Hindlimb muscle (tissue), 1 donor: ENCODE data around the gene HIRA. TPM values are rescaled to one million over a fixed set of nuclear protein-coding genes. Genes with fewer than 3 reads are reported as not detected.

Experiments
- DNase-seq: peaks from one replicate; pipeline ENCODE4 v3.0.0-alpha.2; 2013
- polyA plus RNA-seq: library from polyadenylated mRNA; unstranded; fragments of 120-200 nt; gene quantifications from one replicate; pipeline ENCODE4 v1.2.1, GENCODE V29; 2013; ENCODE audit not compliant: insufficient read length

HIRA gene, protein sequence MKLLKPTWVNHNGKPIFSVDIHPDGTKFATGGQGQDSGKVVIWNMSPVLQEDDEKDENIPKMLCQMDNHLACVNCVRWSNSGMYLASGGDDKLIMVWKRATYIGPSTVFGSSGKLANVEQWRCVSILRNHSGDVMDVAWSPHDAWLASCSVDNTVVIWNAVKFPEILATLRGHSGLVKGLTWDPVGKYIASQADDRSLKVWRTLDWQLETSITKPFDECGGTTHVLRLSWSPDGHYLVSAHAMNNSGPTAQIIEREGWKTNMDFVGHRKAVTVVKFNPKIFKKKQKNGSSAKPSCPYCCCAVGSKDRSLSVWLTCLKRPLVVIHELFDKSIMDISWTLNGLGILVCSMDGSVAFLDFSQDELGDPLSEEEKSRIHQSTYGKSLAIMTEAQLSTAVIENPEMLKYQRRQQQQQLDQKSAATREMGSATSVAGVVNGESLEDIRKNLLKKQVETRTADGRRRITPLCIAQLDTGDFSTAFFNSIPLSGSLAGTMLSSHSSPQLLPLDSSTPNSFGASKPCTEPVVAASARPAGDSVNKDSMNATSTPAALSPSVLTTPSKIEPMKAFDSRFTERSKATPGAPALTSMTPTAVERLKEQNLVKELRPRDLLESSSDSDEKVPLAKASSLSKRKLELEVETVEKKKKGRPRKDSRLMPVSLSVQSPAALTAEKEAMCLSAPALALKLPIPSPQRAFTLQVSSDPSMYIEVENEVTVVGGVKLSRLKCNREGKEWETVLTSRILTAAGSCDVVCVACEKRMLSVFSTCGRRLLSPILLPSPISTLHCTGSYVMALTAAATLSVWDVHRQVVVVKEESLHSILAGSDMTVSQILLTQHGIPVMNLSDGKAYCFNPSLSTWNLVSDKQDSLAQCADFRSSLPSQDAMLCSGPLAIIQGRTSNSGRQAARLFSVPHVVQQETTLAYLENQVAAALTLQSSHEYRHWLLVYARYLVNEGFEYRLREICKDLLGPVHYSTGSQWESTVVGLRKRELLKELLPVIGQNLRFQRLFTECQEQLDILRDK
- polyA plus RNA-seq, result 20.2 TPM

GRCh38 chr22:19431649-19432132 lies at the start of gene HIRA:
HIRA (minus strand) TSS chr22:19431733; CDS start chr22:19431476, 257 bp downstream.
- DNase-seq, result peak; percentile 86

- DNase-seq, result no peak
Measured at GRCh38 chr22:19480789-19481188, 49.3 kb upstream of the HIRA start.

DNA sequence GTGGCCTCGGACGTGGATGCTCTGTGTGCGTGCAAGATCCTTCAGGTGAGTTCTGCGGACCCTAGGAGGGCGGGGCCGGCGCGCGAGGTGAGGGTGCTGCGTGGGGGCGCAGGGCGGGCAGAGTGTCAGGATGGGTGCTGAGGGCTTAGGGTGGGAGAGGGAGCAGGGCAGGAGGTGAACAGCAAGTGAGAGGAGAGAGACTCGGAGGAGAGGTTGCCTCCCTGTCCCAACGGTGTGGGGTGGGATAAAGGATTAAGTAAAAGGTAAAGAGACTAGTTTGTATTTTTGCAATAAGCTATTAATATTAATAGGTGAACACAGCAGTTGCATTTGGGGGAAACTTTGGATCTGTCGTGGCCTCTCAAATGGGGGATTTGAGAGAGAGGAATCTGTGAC lies 48.6 kb upstream of the HIRA start:
- DNase-seq, result no peak

DNA sequence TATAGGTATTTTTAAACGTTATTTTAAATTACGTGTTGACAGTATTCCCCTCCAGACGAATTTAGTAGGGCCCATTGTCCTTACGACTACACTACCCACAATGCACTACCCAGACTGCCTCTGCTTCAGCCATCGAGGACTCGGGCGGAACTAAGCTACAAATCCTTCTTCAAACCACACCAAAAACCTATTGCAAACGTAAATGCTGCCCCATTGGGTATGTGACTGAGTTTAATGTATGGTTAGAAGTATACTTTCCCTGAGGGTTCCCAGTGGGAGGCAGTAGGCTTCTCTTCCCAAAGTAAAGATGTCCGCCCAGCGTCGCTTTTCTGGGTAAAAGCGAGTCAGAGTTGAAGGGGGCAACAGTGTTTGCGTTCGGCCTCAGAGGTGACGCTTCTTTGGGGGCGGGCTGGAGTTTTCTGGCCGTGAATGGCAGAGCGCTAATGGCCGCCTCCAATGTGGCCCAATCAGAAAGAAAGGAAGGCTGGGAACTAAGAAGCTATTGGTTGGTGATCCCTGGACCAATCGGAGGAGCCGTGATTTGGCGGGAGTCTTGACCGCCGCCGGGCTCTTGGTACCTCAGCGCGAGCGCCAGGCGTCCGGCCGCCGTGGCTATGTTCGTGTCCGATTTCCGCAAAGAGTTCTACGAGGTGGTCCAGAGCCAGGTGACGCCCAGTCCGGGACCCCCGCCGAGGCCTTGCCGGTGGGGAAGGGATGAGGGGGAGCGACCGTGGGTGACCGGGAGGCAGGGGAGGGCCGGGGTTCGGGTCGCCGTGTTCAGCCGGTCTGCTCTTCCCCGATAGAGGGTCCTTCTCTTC lies 48.0 kb upstream of the HIRA start, which contains the start of gene CDC45:
Gene CDC45 (plus strand): TSS at position 566 of the 818 bp plus-strand sequence. CDS start 49 bp downstream, at position 615.
- DNase-seq, result peak; percentile 98

DNA sequence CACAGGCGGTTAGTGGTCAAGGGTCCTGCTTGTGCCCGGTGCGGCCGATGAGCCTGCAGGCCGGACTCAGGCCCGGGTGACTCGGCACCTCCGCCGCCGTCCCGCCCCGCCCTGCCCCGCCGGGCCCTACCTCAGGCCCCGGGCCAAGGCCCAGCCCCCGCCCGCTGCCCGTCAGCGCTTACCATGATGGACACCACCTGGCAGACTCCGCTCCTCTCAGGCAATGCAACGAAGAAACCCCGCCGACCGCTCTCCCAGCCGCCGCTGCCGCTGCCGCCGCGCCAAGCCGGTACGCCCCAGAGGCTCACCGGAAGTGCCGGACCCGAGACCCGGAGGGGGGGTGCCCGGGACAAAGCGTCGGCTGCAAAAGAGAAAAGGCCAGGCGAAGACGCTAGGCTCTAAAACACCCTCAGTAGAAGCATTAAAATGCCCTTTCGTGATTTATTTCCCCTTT lies 47.4 kb upstream of the HIRA start, which contains the start of gene UFD1:
Gene UFD1 (minus strand): TSS at position 293 of the 454 bp plus-strand sequence. CDS start 108 bp downstream, at position 185.
- no peak for DNase-seq

DNA sequence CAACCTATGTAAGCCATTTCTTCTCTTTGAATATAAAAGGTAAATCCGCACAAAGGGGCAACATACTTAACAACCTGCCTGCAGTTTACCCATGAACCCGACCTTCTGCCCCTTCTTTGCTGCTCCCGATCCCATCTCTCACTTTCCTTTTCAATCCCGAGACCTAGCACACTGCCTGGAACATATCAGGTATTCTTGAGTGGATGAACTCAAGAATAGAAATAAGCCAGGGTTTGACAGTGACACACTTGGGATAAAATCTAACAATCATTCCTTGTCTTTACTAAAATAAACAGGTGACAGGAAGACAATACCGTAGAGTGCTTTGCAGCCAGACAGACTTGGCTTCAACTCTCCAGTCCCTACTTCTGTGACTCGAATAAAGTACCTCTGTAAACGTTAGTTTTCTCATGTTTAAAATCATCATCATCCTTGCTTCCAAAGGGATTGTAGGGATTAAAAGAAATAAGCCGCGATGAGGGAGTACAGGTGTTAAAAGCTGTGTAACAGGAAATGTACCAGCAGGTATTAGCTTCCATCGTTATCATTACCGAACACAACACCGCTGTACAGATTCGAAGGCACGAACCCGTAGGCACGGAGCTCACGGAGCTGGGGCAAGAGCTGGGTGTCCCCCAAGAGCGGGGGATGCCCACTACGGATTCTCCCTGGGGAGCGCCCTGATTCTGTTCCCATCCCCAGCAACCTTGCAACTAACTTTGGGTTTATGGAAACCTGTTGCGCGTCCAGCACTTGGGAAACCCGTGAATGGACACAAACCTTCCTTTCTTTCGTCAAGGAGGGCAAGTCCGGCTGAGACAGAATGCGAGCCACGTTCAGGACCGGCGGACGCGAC lies 46.7 kb upstream of the HIRA start:
- no peak for DNase-seq

DNA sequence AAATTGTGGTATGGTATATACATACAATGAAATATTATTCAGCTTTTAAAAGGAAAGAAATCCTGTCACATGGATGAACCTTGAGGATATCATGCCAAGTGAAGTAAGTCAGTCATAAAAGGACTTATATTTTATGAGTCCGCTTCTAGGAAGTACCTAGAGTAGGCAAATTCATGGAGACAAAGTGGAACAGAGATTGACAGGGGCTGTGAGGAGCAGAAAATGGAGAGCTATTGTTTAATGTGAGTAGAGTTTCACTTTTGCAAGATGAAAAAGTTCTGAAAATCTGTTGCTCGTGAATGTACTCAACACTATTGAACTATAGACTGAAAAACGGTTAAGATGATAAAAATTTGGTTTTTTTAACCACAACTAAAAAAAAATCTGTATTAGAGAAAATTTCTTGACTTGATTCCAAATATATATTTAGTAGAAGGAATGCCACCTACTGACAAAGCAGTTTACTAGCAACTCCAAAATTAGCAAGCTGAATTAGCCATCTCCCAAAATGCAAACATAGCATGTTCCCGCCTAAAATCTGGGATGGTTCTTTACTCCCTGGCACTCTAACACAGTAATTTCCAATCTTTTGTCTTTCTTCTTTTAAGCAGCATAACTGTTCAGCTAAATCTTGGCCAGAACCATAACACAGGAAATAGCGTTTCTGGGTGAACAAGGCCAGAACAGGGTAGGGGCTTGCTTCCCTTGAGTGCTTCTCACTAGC lies 46.0 kb upstream of the HIRA start:
- DNase-seq, result no peak

GRCh38 chr22:19476023-19476422 lies 44.5 kb upstream of the HIRA start:
- DNase-seq, result no peak

GRCh38 chr22:19473578-19473977 lies 42.0 kb upstream of the HIRA start:
- no peak for DNase-seq

DNA sequence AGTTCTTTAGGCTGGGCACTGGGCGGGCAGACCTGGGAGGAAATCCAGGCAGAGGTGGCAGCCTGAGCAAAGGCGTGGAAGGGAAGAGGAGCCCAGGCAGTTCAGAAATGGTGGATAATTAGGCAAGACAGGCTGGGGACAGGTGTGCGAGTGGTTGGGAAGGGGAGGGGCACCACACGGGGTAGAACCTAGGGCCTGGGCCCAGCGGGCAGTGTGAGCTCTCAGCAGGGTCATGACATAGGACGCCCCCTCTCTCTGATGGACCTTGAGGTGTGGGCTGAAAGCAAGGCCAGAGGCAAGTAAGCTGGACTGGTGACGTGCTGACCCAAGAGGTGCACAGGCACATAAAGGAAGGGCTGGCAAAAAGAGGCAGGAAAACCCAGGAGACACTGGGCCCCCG lies 40.7 kb upstream of the HIRA start:
- DNase-seq, result no peak

- no peak for DNase-seq
Measured at GRCh38 chr22:19471572-19471971, 40.0 kb upstream of the HIRA start.

DNA sequence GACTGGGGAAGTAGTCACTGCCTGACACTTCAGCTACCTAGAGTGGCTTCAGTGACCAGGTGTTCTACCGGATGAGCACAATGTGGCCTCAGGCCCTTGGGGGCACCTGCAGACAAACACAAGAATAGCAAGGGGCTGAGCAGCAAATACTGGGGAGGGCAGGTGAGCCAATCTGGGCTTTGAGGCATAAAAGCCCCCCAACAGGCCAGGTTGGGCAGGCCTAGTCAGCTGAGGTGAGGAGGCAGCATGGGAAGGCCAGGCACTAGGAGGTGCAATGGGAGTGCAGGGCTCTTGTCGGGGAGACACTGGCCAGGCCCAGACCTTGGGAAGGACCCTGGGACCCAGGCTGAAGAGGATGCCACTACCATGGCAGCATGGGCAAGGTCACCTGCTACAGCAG lies 38.5 kb upstream of the HIRA start:
- DNase-seq, result no peak

GRCh38 chr22:19469421-19469820 lies 37.9 kb upstream of the HIRA start:
- DNase-seq, result no peak

DNA sequence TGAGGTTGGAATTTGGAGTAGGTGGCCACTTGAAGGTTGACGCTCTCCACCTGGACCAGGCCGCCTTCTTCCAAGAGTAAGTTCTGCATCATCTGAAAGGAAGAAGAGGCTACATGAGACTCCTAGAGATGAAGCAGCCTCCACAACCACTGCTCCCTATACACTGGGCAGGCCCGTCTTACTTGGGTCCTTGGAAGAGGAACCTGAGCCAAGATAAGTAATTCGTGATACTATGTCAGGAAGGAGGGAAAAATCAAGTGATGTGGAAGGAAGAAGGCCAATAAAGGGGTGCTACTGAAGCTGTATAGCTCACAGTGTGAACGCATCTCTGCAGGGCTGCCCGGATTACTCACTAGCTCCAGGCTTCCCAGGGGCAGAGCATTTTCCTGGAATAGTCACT lies 36.4 kb upstream of the HIRA start:
- DNase-seq, result no peak

DNA sequence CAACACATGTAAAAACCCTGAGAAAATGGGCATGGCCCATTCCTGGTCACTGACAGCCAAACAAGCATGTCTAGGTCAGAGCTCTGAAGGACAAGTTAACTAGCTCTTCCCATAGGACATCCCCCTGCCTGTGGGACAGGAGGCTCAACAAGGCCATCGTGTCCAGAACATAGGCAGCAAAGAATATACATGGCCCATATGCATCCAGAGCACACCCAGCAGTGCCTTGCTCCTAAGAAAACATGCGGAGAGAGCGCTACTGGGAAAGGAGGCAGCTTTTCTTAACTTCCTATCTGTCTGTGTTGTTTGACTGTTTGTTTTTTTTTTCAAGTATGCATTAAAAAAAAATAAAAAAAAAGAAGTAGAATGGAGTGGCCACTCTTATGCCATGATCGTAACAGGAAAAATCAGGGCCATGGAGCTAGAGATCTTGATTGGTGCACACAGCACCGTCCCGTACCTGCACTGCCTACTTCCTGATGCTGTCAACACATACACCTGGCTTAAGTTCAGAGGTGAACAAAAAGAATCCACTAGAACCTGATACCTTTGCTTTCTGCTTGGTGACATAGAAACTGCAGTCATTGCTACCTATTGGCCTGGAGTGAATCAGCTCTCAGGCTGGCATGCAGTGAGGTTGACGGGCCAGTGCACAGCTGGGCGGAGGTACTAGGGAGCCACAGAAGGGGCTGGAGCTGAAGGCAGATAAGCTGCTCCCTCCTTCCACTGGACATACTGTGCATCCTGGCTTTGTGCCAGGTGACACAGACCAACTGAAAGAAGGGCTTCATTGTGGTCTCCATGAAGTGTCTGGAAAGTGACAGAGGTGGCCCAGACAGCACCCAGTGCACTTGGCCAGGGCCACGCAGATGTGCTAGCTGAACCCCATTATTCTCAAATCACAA lies 35.6 kb upstream of the HIRA start:
- no peak for DNase-seq

- no peak for DNase-seq
Measured at GRCh38 chr22:19466126-19466716, 34.7 kb upstream of the HIRA start.

GRCh38 chr22:19464975-19465374 lies 33.4 kb upstream of the HIRA start:
- no peak for DNase-seq

GRCh38 chr22:19464546-19464945 lies 33.0 kb upstream of the HIRA start:
- DNase-seq, result no peak
